ENCODE results near the gene TNNI2.
"Not testable (repeated sequence)": the region's sequence is repeated elsewhere in the genome, so short reads cannot be mapped to it uniquely, and the experiment has no call there.

The TNNI2 gene

DNA sequence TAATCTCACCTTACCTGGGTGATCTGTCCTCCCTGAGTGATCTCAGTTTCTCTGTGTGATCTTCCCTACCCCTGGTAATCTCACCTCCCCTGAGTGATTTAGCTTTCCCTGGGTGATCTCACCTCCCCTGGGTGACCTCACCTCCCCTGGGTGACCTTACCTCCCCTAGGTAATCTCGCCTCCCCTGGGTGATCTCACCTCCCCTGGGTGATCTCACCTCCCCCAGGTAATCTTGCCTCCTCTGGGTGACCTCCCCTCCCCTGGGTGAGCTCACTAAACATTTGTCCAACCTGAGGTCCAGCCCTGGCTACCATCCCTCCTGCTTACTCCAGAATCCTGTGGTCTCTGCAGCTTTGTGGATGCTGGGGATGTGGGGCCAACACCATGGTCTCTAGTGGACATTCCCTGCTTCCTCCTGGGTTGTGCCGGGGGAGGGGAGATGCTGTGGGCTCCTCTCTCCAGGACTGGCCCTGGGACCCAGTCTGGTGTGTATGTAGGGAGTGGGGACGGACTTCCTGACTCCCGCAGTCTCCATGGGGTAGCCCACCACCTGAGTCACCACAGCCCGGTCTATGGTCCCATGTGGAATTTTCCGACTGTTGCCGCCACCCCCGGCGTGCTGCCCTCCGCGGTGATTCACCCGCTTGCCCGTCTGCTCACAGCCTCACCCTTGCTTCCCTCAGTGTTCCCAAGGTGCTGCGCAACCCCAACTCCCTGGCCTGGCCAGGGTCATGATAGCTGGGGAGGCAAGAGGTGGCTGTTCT lies 24.0 kb downstream of the TNNI2 start:
- DNase-seq (ENCODE audit: low read depth) = peak; percentile 41

GRCh38 chr11:1863352-1864216 lies 24.8 kb downstream of the TNNI2 start:
- peak; percentile 80 for DNase-seq (ENCODE audit: low read depth)

DNA sequence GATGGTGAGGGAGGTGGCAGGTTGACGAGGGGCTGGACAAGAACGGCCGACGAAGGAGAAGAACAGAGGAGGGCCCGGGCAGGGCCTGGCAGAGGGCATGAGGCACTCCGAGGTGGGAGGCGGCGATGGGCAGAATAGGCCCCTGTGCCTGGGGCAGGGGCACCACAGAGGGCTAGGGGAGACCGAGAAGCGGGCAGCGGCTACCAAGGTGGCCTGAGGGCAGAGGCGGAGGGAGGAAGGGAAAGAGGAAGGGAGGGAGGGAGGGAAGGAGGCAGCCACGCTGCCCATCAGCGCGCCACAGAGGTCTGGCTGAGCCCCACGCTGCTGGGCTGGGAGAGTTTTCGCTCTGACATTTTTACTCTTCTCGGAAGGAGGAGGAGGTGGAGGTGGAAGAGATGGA lies 25.4 kb downstream of the TNNI2 start:
- DNase-seq (ENCODE audit: low read depth) = no peak

DNA sequence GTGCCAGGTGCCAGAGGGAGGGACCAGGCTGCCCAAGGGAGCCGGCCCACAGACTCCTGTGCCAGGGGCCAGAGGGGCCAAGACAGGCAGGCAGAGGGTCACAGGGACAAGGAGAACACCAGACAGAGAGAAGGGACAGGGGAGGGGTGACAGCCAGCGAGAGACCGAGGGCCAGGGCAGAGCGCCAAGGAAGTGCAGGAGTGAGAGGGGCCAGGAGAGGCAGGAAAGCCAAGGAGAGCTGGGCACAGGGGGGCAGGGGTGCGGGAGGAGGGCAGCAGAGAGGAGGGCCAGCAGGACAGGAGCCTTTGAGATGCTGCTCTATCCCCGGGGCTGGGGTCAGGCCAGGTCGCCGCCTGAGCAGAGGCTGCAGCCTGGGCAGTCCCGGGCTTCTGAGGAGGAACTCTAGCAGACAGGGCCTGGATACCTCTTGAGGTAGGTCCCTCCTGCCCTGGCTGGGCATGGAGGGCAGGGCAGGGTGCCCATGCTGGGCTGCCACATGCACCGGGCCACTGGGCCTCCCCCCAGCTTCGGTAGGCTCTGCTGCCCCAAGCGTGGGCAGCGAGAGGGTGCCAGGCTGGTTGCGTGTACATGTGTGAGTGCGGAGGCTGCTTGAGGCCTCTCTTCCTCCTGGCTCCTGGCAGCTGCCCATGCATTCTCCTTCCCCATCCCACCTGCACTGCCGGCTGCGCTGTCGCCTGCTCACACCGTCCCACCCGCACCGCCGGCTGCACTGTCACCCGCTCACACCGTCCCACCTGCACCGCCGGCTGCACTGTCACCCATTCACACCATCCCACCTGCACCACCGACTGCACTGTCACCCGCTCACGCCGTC lies 26.3 kb downstream of the TNNI2 start:
- DNase-seq (ENCODE audit: low read depth) = no peak

- no peak for DNase-seq (ENCODE audit: low read depth)
Measured at GRCh38 chr11:1866226-1866625, 27.4 kb downstream of the TNNI2 start.

GRCh38 chr11:1866776-1867175 lies 28.0 kb downstream of the TNNI2 start:
- no peak for DNase-seq (ENCODE audit: low read depth)

DNA sequence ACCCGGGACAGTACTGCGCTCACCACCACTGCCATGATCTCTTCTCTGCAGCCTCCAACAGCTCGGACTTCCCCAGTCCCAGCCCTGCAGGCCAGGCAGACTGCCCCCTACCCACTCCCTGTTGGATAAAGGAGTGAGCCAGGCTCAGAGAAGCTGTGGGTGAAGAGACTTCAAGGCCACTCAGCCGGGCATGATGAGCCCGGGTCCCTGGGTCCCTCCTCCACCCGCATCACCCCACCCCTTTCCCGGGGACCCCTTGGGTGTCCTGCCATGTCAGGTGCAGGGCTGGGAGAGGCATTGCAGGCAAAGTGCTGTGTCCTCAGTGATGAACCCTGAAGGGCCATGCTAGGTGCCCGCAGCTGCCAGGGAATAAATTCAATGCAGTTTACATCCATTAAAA lies 28.6 kb downstream of the TNNI2 start:
- DNase-seq (ENCODE audit: low read depth) = no peak

DNA sequence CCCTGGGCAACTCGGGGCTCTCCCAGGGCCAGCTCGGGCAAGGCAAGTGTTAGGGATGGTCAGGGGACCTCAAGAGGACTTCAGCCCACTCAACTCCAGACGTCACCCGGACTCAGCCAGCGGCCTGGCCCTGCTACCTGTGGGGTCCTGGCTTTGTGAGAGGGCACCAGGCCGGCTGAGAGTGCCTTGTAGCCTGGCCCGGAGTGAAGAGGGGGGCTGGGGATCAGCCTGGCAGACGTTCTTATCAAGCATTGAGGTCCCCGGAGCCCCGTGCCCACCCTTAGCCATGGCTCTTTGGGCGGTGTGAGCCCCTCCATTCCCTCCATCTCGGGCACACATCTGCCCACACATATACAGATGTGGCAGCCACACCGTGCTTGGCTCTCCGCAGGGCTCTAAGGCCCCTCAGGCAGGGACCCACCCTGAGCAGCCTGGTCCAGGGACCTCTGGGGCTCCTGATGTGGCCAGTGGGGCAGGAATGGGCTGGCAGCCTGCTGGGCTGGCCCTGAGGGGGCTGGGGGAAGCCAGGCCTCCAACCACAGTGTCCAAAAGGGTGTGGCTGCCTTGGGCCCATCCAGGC lies 29.4 kb downstream of the TNNI2 start:
- DNase-seq (ENCODE audit: low read depth) = no peak

DNA sequence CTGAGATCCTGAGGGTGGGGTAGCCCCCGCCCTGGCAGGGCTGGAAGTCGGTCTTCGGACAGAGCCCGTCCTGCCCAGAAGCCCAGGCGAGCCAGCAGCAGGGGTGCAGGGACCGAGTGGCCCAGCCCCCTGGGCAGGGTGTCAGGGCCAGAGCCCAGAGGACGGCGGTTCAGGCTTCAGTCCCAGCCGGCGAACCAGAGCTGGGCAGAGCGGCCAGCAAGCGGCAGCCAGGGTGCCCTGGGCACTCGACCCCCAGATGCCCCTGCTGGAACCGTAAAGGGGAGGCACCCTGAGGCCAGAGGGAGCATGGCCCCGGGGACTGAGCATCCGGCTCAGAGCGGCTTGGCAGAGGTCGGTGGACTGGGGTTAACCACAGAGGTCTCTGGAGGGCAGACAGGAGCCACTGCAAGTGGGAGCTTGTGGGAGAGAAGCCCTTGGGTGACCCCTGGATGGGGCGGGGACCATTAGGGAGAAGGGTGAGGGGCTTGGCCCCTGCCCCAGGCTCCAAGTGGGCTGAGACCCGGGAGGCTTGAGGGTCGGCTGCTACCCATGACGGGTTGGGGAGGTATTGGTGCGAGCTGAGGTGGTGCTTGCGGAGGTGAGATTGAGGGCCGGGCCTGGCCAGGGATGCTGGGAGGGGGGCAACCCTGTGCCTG lies 30.0 kb downstream of the TNNI2 start:
- DNase-seq (ENCODE audit: low read depth) = no peak

DNA sequence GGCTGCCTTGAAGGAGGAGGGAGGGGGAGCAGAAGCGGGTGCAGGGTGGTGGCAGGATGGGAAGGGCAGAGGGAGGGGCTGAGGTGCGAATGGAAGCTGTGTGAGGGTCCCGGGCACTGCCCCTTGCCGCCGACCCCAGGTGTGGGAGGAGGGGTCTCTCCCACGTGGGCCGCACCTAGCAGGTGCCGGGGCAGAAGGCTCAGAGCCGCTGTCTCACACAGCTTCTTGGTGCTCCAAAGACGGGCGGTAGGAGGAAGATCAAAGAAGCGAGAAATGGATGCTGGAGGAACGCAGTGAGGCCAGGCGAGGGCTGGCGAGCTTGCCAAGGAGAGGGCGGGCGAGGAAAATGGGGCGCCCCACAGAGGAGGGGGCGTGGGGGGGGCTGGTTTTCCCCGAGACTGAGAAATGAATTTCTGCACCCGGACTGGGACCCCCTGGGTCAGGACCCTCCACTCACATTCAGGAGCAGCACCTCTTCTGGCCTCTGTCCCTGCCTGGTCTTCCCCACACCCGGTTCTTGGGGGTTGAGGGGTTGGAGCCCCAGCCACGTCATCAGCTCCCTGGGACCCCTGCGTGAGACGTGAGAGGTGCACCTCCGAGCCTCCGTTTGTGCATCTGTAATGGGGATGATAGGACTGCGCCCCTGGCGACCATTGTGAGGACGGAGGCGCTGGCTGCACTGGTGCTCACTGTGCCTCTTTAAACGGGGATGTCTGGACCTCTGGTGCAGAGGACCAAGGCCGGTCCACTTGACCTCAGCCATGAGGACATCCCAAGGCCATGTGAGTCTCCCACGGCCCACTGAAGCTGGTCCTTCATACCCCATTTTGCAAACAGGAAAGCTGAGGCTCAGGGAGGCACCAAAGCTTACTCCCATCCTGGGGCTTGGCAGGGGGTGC lies 30.9 kb downstream of the TNNI2 start:
- DNase-seq (ENCODE audit: low read depth) = no peak

DNA sequence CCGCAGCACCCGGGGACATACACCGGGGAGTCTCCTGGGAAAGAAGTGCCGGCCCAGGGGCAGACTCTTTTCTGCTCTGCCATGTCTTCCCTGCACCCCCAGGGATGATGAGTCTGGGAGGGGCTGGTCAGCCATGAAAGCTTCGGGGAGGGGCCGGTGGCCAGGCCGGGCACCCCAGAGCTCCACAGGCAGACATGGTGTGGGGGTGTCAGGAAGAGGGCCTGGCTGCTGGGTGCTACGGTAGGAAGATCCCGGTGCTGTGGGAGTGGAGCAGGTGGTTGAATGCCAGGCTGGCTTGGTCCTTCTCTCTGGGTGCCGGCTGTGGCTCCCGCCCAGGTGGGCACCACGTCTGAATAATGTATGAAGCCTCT lies 31.5 kb downstream of the TNNI2 start:
- no peak for DNase-seq (ENCODE audit: low read depth)

GRCh38 chr11:1870721-1871466 lies 32.1 kb downstream of the TNNI2 start:
- no peak for DNase-seq (ENCODE audit: low read depth)

- DNase-seq (ENCODE audit: low read depth) = no peak
Measured at GRCh38 chr11:1871531-1871930, 32.8 kb downstream of the TNNI2 start.

DNA sequence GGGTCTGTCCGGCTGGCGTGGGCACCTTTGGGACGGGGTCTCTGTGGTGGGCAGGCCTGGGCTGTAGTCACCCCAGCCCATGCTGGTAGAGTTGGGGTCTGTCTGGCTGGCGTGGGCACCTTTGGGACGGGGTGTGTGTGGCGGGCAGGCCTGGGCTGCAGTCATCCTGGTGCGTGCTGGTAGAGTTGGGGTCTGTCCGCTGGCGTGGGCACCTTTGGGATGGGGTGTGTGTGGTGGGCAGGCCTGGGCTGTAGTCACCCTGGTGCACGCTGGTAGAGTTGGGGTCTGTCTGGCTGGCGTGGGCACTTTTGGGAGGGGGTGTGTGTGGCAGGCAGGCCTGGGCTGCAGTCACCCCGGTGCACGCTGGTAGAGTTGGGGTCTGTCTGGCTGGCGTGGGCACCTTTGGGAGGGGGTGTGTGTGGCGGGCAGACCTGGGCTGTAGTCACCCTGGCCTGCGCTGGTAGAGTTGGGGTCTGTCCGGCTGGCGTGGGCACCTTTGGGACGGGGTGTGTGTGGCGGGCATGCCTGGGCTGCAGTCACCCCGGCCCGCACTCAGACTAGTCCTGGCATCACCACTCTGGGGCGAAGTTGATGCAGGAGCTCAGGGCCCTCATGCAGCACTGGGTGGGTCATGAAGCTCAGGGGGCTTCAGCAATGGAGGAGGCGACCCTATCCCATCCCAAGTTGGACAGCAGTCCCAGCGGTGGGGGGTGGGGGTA lies 33.6 kb downstream of the TNNI2 start:
- DNase-seq (ENCODE audit: low read depth) = no peak

DNA sequence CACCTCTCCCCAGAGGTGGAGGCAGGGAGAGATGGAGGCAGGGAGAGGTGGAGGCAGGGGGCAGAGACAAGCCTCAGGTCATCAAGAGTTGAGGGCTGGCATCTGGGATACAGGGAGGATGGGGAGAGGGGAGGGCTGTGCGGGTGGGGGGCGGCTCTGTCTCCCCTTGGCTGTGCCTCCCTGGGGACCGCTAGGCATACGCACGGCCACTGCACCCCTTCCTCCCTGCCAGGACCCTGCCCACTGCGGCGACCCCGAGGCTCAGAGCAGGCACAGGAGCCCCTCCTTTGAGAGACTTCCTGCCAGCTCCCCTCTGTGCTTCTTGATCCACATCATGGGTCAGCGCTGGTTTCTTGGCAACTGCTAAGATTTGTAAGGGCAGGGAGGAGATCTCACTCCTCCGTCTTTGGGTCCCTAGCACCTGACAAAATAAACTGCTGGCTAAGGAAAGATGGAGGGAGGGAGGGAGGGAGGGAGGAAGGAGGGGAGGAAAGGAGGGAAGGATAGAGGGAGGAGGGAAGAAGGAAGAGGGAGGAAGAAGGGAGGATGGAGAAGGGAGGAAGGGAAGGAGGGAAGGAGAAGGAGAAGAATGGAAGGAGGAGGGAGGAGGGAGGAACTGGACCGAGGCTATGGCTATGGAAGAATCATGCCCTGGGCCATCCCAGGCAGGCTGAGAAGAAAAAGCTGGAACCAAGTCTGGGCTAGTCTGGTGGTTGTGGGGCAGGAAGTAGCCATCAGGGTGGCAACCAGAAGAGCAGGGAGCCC lies 34.4 kb downstream of the TNNI2 start:
- DNase-seq (ENCODE audit: low read depth) = no peak

DNA sequence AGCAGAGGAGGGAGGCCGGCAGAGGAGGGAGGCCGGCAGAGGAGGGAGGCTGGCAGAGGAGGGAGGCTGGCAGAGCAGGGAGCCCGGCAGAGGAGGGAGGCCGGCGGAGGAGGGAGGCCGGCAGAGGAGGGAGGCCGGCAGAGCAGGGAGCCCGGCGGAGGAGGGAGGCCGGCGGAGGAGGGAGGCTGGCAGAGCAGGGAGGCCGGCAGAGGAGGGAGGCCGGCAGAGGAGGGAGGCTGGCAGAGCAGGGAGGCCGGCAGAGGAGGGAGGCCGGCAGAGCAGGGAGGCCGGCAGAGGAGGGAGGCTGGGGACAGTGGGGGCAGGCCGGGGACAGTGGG lies 35.0 kb downstream of the TNNI2 start:
- DNase-seq (ENCODE audit: low read depth) = not testable (repeated sequence)

DNA sequence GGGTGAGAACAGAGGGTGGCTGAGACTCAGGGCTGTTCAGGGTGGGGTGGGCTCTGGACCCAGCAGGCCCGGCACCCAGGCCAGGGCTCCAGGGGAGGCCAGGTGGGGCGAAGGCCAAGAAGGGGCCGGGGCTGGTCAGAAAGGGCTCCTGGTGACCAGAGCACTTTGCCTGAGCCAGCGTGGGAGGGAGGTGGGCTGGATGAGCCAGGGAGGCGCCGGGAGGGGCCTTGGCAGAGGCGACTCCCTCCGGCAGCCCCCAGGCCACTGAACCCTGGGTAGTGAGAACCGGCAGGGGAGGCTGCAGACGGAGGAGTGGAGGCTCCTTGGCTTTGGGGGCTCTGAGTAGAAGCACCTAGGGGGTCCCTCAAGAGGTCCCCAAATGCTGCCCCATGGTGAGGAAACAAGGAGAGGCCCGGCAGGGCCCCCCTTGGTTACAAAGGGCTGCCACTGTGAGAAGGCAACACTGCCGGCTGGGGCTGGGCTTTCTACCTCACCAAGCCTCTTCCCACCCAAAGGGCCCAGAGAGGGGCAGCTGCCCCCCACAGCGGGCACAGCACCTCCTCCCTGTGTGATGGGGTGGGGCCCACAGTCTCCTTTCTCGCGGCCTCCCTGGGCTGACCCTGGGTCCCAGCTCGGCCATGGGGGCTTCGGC lies 35.8 kb downstream of the TNNI2 start:
- not testable (repeated sequence) for DNase-seq (ENCODE audit: low read depth)
